NCI-H524 (cell line): ENCODE results near the gene FOXL3.
A peak's percentile ranks its signal among the peaks of the same experiment; 100 is the strongest.

Experiments
- DNase-seq, 2 experiments: peaks; one replicate each; lab custom pipeline; 2025; lab: John Stamatoyannopoulos, UW

Gene FOXL3

DNA sequence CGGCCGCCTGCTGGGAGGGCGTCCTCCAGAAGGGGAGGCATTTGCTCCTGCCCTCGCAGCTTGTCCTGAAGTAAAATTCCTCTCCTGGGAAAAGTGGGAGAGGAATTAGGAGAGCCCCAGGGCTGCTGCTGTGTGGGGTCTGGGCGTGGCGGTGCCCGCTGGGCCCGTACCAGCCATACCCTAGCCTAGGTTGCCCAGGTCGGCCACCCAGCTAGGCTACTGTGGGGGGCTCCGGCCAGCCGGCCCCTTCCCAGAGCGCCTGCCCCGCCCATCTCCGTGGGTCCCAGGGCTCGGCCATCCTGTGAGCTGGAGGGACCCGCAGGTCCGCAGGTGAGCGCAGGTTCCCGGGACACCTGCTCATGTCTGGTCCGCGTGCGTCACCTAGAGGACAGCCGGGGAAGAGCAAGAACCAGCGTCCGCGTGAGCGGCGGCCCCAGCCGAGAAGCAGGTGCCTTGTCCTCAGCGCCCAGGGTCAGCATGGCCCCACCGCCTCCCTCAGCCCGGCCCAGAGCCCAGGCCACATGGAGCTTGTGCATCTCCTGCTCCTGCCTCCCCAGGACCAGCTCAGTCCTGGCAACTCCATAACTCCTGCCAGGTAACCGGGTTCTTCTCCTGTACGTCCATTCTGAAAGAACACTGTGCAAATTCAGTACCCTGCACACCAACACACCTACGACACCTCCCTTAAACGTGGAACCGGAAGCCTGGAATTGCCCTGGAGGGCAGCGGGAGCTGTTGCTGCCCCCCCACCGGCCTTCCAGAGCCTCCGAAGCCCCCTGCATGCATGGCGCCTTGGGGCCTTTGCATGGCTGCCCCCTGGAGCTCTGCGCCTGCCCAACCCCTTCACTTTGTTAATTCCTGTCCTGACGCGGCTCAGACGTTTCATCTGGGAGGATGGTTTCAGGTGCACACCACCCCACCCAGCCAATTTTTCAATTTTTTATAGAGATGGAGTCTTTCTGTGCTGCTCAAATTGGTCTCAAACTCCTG lies 22.8 kb upstream of the FOXL3 start:
- DNase-seq = peak in 1 of 2 experiments; percentile 13

DNA sequence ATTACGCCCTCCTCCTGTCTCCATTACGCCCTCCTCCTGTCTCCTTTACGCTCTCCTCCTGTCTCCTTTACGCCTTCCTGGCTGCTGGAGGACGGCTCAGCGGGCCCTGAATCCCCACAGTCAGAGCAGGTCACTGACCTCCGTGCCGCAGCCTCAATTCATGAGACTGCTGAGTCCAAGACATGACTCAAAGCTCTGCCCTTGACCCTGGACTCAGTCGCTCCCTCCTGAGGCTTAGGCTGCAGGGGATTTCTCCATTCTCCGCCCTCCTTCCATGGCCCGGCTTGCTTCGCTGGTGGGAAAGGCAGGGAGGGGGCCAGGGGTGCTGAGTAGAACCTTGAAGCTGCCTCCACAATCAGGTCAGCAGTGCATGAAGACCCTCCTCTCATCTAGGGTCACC lies 21.0 kb upstream of the FOXL3 start:
- no peak for DNase-seq

DNA sequence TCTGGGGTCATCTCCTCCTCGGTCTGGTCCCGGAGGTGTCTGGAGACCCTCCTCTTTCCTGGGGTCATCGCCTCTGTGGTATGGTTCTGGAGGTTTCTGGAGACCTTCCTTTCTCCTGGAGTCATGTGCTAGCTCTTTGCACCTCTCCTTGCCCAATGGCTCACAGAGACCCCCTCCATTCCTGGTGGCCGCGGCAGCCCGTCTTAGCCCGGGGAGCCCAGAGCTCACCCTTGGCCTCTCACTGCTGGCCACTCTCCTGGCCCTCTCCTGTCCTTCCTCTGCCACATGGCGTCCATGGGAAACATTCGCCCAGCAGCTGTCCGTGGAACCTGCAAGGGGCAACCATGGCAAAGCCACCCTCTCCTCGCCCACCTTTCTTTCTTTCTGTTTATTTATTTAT lies 20.2 kb upstream of the FOXL3 start:
- no peak for DNase-seq

DNA sequence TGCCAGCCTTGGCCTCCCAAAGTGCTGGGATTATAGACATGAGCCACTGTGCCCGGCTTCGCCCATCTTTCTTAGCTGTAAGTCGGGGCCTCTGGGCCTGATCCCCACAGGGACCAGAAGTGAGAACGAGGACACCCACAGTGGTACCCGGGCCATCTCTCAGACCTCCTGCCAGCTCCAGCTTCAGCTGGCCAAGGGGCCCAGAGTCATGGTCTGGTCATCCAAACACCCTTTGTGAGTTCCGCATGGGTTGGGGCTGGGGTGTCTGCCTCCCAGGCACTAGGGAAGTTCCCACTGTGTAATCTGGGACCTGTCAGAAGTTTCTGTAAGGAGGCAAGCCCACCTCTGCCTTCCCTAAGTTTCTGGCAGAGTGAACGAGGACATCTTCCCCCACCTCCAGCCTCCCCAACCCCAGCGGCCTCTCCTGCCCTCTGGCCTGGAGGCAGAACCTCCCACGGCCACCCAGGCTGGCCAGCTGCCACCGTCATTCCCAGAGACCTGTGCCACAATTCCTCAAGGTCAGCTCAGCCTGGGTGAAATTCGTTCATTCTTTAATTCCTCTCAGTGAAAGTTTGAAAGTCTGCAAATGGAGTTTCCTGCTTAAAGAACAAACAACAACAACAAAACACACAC lies 19.5 kb upstream of the FOXL3 start:
- no peak for DNase-seq

DNA sequence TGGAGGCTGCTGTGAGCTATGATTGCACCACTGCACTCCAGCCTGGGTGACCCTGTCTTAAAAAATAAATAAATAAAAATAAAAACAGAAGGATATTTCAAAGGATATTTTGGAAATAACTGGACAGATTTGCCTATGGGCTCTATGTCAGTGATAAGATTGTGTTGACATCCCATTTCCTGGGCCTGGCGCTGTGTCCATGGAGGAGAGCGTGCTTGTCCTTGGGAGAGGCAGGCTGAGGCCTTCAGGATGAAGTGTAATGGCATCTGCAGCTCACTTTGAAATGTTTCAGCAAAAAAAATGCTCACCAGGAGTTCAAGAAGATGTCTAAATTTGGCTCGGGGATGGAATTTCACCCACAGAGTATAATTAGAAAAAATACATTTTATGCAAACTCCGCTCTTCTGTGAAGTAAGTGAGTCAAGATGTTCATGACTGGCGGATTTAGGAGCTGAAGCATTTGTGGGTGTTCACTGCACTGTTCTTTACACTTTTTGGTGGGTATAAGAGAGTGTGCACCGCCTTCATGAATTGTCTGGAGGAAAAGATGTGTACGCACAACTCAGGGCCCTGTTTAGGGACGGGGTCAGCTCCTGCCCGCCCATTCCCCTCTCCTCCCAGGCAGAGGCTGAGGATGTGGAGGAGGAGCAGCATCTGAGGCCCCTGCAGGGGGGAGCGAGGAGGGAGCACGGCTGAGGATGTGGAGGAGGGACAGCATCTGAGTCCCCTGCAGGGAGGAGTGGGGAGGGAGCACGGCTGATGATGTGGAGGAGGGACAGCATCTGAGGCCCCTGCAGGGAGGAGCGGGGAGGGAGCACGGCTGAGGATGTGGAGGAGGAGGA lies 18.5 kb upstream of the FOXL3 start:
- no peak for DNase-seq

DNA sequence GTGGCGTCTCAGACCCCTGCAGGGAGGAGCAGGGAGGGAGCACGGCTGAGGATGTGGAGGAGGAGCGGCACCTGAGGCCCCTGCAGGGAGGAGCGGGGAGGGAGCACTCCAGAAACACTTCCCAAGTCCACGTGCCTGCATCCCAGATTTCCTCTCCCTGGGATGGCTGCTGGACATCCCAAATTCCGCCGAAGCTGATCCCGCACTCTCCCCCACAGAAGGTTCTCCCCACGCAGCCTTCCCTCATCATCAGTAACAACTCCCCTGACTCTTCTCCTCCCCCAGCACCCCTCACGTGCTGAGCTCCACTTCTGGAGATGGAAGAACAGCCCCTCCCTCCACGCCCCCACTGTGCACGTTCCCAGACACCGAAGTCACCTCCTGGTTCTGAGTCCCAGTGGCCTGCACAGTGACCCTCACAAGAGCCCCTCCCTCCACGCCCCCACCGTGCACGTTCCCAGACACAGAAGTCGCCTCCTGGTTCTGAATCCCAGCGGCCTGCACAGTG lies 17.8 kb upstream of the FOXL3 start:
- no peak for DNase-seq

DNA sequence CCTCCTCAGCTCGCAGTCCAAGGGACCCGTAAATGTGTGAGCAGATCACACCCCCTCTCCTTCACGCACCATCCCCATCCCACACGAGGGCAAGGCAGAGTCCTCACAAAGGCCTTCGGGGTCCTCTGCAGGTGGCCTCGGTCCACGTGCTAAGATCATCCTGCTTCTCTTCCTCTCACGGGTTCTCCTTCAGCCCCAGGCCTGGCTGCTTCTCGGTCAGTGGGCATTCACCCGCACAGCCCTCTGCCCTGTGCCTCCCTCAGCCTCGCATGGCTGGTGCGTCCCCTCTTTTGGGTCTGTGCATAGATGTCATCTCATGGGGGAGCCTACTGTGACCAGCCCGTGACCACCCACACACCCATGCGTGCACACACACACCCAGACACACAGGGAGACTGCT lies 17.3 kb upstream of the FOXL3 start:
- no peak for DNase-seq

DNA sequence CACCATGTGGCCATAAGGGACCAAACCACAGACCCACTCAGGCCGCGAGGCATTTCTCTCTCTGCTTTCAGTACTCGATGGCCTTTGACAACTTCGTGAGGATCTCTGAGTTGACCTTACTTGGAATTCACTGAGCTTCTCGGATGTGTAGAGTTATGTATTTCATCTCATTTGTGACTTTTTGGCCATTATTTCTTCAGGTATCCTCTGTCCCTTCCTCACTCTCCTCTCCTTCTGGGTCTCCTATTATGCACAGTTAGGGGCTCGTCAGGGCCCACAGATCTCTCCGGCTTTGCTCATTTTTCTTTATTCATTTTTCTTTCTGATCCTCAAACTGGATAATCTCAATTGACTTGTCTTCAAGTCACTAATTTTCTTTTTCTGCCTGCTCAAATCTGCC lies 16.6 kb upstream of the FOXL3 start:
- no peak for DNase-seq

DNA sequence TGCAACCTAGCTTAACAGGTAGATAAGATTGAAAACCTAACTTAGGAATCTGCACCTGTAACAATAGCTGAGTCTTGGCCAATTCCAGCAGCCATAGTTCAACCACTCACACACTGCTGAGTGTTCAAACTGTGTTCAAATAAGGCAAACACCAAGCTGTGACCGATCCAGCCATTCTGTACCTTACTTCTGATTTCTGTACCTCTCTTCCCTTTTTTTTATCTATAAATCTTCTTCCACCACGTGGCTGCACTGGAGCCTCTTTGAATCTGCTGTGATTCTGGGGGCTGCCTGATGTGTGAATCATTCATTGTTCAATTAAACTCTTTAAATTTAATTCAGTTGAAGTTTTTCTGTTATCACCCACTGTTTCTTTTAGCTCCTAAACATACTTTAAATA lies 15.7 kb upstream of the FOXL3 start:
- DNase-seq = no peak

DNA sequence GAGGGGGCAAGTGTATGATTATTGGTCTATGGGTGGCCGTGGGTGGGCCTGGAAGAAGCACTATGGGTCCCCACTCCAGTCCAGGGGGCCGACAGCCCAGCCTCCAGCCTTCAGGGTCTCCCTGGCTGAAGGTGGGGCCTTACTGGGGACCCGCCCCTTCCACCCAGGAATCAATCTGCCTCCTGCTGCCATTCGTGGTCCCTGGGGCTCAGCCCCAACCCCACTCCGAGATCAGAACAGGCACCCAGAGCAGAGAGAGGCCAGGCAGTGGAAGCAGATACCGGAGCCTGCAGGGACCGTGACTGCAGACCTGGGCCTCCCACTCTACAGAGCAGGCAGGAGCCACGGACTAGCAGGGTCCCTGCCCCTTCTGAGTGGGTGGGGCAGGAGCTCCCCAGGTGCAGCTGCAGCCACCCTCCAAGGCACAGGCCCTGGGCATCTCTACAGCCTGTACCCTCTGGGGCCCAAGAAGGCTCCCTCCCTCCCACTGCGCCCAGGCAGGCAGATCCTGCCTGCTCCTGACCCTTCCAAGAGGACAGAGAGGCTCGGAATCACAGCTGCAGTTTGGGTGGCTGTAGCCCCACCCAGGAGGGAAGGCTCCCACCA lies 13.6 kb upstream of the FOXL3 start:
- no peak for DNase-seq

DNA sequence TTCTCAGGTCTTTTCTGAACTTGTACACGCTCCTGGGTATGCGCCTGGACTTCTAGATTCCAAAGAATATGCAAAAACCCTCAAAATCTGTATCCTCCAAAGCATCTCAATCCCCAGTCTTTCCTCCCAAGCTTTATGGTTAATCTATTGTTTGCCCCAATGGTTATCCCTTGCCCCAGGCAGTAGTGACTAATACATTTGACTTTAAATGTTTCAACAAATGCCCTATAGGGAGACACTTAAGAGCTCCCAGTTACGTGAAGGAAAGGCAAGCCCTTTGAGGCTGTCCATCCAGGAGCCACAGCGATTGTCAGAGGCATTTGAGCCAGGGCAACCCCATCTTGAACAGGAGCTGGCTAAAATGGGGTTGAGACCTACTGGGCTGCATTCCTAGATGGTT lies 12.7 kb upstream of the FOXL3 start:
- no peak for DNase-seq

DNA sequence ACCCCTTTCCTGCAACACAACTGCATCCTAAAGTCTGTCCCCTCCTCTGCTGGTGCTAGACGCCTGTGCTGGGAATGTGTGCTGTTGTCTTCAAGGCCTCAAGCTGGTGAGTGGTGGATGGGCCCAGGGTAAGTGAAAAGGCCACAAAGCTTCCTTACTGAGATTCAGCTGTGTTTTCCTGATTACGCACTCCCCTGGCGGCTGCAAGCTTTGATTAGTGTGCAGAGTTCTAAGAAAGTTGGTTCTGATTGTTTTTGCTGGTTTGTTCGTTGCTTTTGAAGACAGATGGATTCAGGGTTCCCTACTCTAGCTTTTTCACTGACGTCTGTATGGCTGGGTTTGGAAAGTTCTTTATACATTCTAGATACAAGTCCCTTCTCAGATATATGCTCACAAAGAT lies 11.9 kb upstream of the FOXL3 start:
- DNase-seq = no peak

DNA sequence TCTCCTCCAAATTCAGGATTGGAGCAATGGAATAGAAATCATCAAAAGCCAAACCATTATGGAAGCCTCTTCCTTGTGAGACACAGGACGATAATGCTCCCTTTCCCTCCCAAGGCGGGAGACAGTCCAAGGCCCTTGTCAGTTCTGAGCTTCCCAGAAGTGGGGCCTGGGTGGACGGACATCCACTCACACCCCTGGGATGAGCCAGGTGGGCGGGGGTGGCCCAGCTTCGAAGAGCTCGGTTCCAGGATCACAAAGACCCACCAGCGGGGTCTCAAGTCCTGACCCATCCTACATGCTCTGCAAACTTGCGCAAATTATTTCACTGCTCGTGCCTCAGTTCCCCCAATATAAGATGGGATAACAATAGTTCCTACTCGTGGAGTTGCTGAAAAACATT lies 10.1 kb upstream of the FOXL3 start:
- DNase-seq = no peak

DNA sequence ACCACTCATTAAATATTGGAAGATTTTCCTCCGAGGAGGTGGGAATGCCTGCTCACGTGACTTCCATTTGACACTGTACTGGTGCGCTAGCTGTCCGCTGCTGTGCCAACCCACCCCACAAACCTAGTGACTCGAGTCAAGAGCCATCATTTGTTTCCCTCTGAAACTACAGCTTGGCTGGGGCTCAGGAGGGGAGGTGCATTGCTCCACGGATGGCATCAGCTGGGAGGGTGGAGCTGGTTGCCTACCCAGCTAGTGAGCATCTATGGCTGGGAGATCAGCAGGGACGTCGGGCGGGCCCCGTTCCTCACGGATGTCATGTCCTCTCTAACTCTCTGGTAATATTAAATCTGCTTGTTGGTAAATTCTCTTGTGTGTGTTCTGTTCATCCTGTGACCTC lies 9.5 kb upstream of the FOXL3 start:
- DNase-seq = no peak

DNA sequence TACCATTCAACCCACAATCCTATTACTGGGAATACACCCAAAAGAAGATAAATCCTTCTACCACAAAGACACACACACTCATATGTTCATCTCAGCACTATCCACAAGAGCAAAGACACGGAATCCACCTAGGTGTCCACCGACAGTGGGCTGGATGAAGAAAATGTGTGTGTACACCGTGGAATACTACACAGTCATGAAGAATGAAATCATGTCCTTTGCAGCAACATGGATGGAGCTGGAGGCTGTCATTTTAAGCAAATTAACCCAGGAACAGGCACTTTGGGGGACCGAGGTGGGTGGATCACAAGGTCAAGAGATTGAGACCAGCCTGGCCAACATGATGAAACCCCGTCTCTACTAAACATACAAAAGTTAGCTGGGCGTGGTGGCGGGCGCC lies 8.3 kb upstream of the FOXL3 start:
- DNase-seq = no peak

DNA sequence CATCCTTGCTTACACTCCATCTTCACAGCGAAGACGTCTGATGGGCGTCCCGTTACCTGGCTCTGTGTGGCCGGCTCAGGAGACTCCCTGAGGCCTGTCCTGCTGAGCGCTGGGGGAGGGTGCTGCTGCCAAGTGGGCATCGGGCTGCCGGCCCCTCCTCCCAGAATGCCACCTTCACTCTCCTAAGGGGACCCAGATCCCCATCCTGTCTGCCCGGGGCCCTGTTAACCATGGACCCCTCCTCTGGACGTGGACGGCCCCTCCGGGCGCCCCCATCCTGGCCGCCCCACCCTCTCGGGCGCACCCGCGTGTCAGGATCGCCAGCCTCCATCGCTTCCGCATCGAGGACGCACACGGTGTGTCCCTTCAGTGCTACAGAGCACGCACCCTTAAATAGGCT lies 7.3 kb upstream of the FOXL3 start:
- DNase-seq = no peak

DNA sequence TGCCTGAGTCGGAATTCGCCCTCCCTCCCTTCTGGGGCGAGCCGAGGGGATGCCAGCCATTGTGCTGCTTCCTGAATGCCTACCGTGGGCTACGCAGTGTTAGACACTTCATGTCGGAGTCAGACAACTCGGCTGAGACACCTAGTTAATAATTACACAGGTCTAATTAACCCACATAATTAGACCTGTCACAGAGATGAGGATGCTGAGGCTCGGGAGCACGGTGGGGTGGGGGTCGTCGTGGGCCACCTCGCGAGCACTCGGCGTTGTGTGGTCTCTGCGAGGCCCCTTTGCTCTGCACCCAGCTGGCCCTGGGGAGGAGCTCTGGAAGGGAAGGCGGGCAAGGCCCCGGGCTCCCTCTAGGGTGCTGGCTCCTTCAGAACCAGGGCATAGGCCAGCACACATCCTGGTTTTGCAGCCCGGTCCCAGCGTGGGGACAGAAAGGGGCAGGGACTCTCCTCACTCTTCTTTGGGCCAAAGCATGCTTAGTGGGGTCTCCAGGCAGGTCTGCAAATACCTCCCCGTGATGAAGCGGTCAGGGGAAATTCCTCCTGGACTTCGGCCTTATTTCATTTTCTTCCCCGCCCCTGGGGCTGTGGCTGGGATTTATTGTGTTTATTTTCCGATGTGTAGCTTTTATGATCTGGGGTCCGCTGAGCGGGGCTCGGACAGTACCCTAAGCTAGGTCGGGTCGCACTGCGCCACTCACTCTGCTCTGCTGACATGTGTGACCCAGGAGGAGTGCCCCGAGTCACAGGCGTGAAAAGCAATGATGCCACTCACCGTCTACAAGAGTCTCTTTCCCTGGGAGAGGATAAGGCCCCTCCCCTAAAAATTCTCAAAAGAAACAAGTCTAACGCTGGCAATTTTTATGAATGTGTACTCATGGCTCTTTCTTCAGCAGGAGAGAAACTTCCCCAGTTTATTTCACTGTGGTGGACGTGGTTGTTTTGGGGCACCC lies 4.9 kb upstream of the FOXL3 start:
- DNase-seq = no peak

DNA sequence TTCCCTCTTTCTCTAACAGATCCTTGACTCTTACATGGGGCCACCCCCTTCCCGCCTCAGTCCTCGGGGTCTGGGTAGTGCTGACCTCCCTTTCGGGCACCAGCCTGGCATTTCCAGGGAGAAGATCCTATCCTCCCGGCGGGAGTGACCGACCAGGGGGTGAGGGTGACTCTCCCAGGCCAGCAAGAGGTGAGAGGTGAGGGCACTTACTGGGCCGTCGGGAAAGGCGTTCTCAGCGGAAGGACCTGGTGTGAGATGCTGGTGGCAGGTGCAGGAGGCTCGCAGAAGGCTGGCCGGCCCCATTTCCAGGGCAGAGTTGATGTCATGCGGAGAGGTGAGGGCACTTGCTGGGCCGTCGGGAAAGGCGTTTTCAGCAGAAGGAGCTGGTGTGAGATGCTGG lies 4.2 kb upstream of the FOXL3 start:
- no peak for DNase-seq

DNA sequence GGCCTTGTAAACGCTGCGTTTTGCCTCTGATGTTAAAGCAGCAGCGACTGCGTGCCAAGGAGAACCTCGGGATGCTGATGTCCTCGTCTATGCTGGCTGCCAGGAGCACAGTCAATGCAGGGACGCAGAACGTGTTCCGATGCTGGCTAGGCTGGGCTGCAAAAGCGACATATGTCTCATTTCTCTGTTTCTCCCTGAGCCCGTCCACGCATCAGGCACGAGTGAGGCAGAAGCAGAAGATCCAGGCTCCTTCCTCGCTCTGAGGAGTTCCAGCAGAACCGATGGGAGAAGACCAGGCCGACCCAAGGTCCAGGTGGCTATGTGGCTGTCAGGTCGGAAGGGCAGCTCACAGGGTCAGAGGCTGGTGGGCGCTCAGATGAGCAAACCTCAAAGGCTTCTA lies 3.7 kb upstream of the FOXL3 start:
- DNase-seq = no peak

DNA sequence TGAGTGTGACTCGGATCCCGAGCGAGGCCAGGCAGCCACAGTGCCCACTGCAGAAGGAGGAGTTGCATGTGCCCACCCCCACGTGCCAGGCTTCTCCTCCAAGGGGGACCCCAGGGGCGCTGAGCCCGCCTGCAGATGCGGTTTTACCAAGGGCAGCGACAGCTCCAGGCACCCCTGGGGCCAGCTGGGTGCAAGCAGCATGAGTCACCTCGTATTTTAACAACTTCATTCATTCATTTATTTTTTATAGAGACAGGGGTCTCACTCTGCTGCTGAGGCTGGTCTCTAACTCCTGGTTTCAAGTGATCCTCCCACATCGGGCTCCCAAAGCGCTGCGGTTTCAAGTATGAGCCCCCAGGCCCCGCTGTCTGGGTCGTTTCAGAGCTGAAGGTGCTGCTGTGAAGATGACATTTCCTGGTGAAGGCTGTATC lies 1.3 kb upstream of the FOXL3 start:
- no peak for DNase-seq
